NCI-H1105 treated with DMSO at 0.1 percent for 48 hours (cell line): Measurements from ENCODE around the gene SCAF4.

ENCODE experiments used
- DNase-seq: peaks from one replicate; lab custom pipeline; 2025; lab: John Stamatoyannopoulos, UW

The SCAF4 gene

GRCh38 chr21:31713115-31713514 lies 18.8 kb downstream of the SCAF4 start:
- no peak for DNase-seq

- DNase-seq, result no peak
Observed at GRCh38 chr21:31711745-31712285, 20.1 kb downstream of the SCAF4 start.

- no peak for DNase-seq
Observed at GRCh38 chr21:31711326-31711725, 20.6 kb downstream of the SCAF4 start.

DNA sequence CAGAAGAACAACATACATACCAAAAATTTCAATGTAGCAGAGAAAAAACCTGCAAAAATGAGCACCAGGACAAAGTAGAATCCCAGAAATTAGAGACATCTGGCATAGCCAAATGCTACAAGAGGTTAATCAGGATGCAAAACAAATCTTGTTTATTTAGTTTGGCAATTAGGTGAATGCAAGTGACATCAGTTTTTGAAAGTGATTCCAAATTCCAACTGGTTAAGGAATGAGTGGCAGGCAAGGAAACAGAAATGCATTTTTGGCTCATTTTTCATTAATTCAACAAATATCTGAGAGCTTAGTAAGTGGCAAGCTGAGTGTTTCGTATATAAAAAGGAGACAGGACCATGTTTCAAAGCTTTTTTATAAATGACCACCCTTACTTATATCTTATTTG lies 21.3 kb downstream of the SCAF4 start:
- DNase-seq, result no peak

- no peak for DNase-seq
Observed at GRCh38 chr21:31708541-31708940, 23.4 kb downstream of the SCAF4 start.

DNA sequence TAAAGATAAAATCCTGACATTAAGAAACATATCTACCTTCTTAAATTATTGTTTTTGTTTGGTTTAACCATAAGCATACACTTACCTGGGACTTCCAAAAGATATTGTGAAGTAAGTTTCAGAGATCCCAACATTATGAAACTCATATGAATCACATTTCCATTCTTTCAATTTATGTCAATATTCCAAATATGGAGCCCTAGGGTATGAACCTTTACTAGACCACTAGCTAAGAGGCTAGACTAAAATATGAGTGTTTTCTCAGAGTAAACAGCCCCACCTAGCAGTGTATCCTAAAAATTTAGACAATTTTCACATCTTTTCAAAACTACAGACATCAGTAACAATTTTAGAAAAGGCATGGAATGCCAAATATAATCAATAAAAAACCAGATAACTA lies 24.4 kb downstream of the SCAF4 start:
- DNase-seq, result no peak

DNA sequence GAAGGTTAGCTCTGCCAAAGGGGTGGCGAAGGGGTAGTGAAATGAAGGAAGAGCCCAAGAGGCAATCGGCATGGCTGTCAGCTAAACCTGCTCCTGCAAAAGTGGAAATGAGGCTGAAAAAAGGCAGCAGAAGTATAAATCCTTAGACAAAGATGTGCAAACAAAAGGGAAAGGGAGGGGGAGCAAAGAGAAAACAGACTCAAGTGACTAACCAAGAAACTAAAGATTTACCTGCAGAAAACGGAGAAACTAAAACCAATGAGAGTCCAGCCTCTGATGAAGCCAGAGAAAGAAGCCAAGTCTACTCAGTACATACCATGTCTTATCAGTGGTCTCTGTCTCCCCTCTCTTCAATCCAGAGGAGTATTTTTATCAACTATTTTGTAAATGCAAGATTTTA lies 25.4 kb downstream of the SCAF4 start:
- DNase-seq, result no peak

DNA sequence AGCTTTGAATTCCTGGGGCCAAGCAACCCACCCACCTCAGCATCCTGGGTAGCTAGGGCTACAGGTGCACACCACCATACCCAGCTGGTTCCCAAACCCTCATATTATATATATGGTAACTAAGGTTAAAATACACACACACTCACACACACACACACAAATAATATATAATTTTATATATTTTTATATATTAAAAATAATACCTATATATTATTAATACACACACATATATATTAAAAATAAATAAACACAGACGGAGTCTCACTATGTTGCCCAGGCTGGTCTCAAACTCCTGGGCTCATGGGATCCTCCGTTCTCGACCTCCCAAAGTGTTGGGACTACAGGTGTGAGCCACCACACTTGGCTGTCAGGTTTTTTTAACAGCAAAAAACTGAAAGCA lies 31.9 kb downstream of the SCAF4 start:
- DNase-seq, result no peak

DNA sequence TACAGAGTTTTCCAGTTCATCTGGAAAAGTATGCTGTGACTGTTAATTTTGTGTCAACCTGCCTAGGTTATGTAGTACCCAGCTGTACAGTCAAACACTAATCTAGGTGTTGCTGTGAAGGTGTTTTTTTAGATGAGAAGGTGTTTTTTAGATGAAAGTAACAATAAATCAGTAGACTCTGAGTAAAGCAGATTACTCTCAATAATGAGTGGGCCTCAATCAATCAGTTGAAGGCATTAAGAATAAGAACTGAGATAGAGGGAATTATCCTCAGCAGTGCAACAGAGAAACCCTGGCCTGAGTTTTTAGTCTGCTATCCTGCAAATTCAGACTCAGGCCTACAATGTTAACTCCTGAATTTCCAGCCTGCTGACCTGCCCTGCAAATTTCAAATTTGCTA lies 33.5 kb downstream of the SCAF4 start:
- no peak for DNase-seq

GRCh38 chr21:31696424-31696823 lies 35.5 kb downstream of the SCAF4 start:
- no peak for DNase-seq

- DNase-seq, result no peak
Observed at GRCh38 chr21:31693222-31693621, 38.7 kb downstream of the SCAF4 start.

DNA sequence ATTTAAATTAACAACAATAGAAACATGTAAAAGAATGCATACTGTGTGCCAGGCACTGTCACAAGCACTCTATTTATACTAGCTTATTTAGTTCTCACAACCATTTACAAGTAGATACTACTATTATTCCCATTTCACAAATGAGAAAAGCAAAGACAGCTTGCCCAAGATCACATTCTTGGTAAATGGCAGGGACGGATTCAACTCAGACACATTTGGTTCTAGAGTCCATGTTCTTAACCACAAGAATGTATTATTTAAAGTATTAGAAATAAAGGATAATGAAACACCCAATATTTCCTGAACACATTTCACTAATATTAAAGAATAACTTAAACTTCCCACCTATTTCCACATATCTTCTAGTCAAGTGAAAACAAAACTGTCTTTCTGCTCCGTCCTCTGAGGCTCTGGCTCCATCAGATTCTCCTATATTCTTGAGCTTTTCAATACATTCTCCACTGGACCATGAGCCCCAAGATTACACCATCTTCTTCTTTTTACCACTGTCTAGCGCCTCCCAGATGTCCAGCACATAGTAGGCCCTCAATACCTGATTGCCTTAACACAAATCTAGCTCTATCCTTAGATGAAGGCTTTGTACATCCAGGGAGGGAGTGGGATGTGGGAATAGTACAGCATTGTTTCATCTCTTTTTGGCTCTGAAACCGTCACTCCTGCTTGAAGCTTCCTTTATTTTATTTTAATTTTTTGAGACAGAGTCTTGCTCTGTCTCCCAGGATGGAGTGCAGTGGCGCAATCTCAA lies 43.1 kb downstream of the SCAF4 start:
- DNase-seq, result no peak

DNA sequence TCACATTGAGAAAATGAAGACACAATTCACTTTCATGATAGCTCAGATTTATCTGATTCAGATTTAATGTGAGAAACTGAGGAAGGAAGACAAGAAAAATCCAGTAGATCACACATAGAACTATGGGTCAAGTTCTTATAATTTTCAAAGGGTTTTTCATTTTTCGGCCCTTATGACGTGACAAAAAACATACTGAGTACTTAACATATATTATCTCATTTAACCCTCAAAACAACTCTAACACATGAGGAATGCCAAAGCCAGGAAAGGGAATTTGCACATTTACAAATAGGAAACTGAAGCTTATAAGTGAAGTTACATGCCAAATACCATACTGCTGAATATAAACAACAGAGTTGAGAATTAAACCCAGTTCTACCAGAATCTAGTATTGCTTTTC lies 44.8 kb downstream of the SCAF4 start:
- DNase-seq, result no peak

DNA sequence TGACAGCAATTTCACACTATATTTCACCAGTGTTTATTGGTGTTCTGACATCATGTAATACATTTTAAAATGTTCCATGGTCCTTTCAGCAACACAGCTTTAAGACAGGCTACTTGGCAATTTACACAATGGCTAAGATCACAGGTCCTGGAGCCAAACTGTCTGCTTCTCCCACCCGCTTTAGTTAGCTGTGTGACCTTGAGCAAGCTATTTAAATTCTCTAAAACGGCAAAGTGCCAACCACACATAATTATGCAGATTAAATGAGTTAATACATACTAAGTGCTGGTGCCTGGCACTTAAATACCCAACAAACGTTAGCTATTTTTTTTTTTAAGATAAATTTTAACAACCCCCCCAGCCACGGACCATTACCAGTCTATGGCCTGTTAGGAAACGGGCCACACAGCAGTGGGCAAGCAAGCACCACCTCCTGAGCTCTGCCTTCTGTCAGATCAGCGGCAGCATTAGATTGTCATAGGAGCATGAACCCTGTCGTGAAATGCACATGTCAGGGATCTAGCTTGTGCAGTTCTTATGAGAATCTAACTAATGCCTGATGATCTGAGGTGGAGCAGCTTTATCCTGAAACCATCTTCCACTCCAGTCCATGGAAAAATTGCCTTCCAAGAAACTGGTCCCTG lies 45.5 kb downstream of the SCAF4 start:
- DNase-seq, result no peak

- no peak for DNase-seq
Observed at GRCh38 chr21:31684918-31685317, 47.0 kb downstream of the SCAF4 start.

DNA sequence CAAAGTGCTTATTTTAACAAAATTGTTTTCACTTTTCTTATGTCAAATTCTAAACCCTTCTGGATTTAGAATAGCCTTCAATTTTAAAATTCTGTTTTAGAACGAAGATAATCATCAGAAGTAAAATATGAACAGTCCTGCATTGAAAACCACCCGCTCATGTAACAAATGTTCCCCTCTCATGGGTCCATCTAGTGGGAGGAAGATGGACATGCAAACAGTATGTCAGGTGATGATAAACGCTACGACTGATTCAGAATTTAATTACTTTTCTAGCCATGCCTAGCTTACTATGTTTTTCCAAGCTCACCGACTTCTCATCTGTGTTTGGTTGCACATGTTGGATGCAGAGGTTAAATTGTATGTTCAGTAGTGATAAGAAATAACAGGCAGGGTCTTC lies 48.9 kb downstream of the SCAF4 start:
- DNase-seq, result no peak

GRCh38 chr21:31682620-31683019 lies 49.3 kb downstream of the SCAF4 start:
- no peak for DNase-seq

DNA sequence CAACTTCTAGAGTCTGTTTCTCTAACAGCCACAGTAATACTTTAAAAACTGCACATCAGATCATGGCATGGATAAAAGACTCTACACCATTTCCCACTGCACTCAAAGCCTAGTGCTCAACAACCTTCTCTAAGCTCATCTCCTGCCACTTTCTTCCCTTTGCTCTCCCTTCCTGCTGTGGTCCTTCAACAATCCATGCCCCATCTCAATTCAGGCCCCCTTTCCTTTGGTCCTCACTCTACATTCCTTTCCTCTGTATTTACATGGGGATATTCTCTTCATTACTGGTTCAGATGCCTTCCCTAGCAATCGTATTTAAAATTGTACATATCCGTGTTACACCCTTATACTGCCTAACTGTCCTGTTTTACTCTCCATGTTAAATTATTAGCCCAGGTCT lies 53.4 kb downstream of the SCAF4 start:
- no peak for DNase-seq

DNA sequence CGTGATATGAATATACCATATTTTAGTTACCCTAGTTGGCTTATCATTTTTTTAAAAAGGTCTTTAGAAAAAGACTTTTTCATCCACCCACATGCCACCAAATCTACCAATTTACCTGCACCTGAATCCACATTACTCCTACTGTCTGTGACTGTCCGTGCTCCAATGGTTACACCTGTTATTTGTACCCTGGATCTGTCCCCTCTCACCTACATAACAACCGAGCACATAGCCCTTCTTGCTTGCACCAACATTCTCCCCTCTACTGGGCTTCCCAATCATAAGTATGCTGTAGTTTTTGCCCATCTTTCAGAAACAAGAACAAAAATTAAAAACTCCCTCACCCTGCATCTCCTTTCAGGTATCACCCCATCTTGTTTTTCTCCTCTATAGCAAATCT lies 54.9 kb downstream of the SCAF4 start:
- DNase-seq, result no peak

- no peak for DNase-seq
Observed at GRCh38 chr21:31675960-31676359, 56.0 kb downstream of the SCAF4 start.

- no peak for DNase-seq
Observed at GRCh38 chr21:31675318-31675717, 56.6 kb downstream of the SCAF4 start.

GRCh38 chr21:31673321-31673912 lies 58.5 kb downstream of the SCAF4 start:
- DNase-seq, result no peak

DNA sequence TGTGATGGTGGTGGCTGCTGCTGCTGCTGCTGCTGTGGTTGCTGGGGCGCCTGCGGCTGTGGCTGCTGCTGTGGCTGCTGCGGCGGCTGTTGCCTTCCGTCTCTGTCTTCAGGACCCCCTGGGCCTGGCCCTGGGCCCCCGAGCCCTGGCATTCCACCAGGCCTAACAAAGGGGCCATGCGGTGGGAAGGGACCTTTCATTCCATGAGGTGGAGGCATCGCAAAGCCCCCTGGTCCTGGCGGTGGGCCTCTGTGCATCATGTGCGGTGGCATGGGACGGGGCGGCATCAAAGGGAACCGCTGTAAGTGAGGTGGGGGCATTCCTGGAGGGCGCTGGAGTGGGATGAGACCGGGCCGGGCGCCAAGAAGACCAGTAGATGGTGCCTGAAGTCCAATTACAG lies 60.0 kb downstream of the SCAF4 start:
- no peak for DNase-seq
